Muscle of arm (tissue), 14 donors: ENCODE results near the gene SYNE3. TPM values are rescaled to one million over a fixed set of nuclear protein-coding genes. Genes with fewer than 3 reads are reported as not detected.
A peak's percentile ranks its signal among the peaks of the same experiment; 100 is the strongest.

ENCODE experiments used
- DNase-seq: peaks from one replicate; pipeline ENCODE4 v3.0.0-alpha.2; 2013
- long read RNA-seq, 11 donors: transcript quantifications; one replicate each; lab custom pipeline, GENCODE V29; 2026
- polyA plus RNA-seq, 12 donors: library from polyadenylated mRNA; unstranded; fragments of 120-200 nt; gene quantifications; one replicate each; pipeline ENCODE4 v1.2.1, GENCODE V29; 2013; ENCODE audit not compliant: insufficient read length in 12 of 12

The SYNE3 gene
- 10 to 100 TPM in 6 of 12 donors, 1 to 10 TPM in 6; 7.1 to 40.4 (median 10.1) TPM for polyA plus RNA-seq
- long read RNA-seq, donor 1 = 0 reads
- long read RNA-seq, donor 2 = 0 reads
- long read RNA-seq, donor 3 = 0 reads
- long read RNA-seq, donor 4 = 0 reads
- long read RNA-seq, donor 5, partial matches to known transcripts = 0 of 1 reads
- long read RNA-seq, donor 5, other reads (novel, unspliced or antisense) = 0 of 1 reads
- long read RNA-seq, donor 6 = 0 reads
- long read RNA-seq, donor 7 = 0 reads
- long read RNA-seq, donor 8 = 0 reads
- long read RNA-seq, donor 9 = 0 reads
- long read RNA-seq, donor 10 = 0 reads
- long read RNA-seq, donor 11 = 0 reads

- no peak for DNase-seq
Observed at GRCh38 chr14:95516554-95517181, at the start of gene SYNE3. TSS of gene SYNE3 (minus strand) at chr14:95516650. CDS start at chr14:95475821, 40,829 bp downstream.

- no peak for DNase-seq
Observed at GRCh38 chr14:95564060-95564459, 47.6 kb upstream of the SYNE3 start.

GRCh38 chr14:95562892-95563685 lies 46.6 kb upstream of the SYNE3 start:
- DNase-seq = no peak

- DNase-seq = peak; percentile 83
Observed at GRCh38 chr14:95561001-95561412, 44.6 kb upstream of the SYNE3 start.

- DNase-seq = no peak
Observed at GRCh38 chr14:95559203-95559602, 42.8 kb upstream of the SYNE3 start.

- DNase-seq = no peak
Observed at GRCh38 chr14:95557832-95558231, 41.4 kb upstream of the SYNE3 start.

- no peak for DNase-seq
Observed at GRCh38 chr14:95557291-95557690, 40.8 kb upstream of the SYNE3 start.

- DNase-seq = no peak
Observed at GRCh38 chr14:95555053-95555452, 38.6 kb upstream of the SYNE3 start.

GRCh38 chr14:95553141-95553540 lies 36.7 kb upstream of the SYNE3 start:
- no peak for DNase-seq

- DNase-seq = no peak
Observed at GRCh38 chr14:95551435-95551834, 35.0 kb upstream of the SYNE3 start.

GRCh38 chr14:95549656-95550585 lies 33.5 kb upstream of the SYNE3 start:
- no peak for DNase-seq

GRCh38 chr14:95548328-95548929 lies 32.0 kb upstream of the SYNE3 start:
- no peak for DNase-seq

- DNase-seq = no peak
Observed at GRCh38 chr14:95547626-95548327, 31.3 kb upstream of the SYNE3 start.

GRCh38 chr14:95547272-95547625 lies 30.8 kb upstream of the SYNE3 start:
- DNase-seq = no peak

GRCh38 chr14:95545515-95546168 lies 29.2 kb upstream of the SYNE3 start:
- DNase-seq = no peak

GRCh38 chr14:95544588-95544987 lies 28.1 kb upstream of the SYNE3 start:
- DNase-seq = no peak

GRCh38 chr14:95543021-95543420 lies 26.6 kb upstream of the SYNE3 start:
- no peak for DNase-seq

GRCh38 chr14:95541932-95542930 lies 25.8 kb upstream of the SYNE3 start:
- no peak for DNase-seq

GRCh38 chr14:95541346-95541745 lies 24.9 kb upstream of the SYNE3 start:
- DNase-seq = no peak
